ENCODE data around the gene TBX2.

Gene TBX2

DNA sequence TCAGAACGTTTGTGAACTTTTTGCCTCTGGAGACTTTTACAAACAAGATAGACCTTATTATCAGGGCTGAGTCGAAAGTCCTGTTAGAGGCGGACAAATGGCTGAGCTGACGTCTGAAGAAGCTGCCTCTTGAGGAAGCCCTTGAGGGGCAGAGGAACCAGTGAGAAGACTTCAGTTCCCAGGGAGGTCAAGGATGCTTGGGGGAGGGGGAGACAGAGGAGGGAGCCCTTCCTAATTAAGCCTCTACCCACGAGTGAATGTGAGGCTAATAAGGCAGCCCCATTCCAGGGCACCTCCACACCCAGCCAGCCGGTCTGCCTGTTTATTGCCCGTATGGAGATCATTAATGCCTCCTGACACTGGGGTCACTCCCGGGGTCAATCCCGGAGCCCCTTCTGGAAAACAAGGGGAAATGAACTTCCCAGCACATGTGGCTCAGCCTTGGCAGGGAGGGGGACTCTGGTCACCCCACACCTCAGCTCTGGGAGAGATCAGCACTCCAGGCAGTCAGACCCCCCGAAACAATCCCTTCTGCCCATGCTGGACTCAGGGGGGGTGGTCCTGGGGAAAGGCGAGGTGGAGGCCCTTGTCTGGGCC lies 43.3 kb downstream of the TBX2 start:
- Histone ChIP-seq H4K91ac (ENCODE audit: low read depth, low read length) (no peak overlapping the region), H2AFZ (ENCODE audit: insufficient read depth, low read length, poor library complexity) (no peak overlapping the region), H4K12ac (ENCODE audit: low read depth, low read length) (no peak overlapping the region), H3K27me3 (ENCODE audit: insufficient read depth, low read length) (peaks cover 3% of the 10 kb centered on the region), H4K8ac (ENCODE audit: low read depth, low read length) (no peak overlapping the region), H3K4me3 (ENCODE audit: low read depth, low read length) (no peak overlapping the region), H3K14ac (ENCODE audit: low read length) (no peak overlapping the region), H3K4me1 (ENCODE audit: control insufficient read depth in 1 of 2, insufficient read depth in 2 of 2, low read length in 2 of 2) (no peaks in the 10 kb centered on the region), H3K36me3 (ENCODE audit: control insufficient read depth in 1 of 2, insufficient read depth in 2 of 2, low read length in 2 of 2) (no peaks in the 10 kb centered on the region), H3K4me2 (ENCODE audit: low read length) (no peak overlapping the region), H3K9me3 (ENCODE audit: insufficient read depth, low read depth, low read length) (no peaks in the 10 kb centered on the region), H2AK5ac (ENCODE audit: low read length) (no peak overlapping the region), H3K27ac (ENCODE audit: low read depth, low read length) (no peak overlapping the region), H2BK5ac (ENCODE audit: low read depth, low read length, poor library complexity) (no peak overlapping the region), H3K79me2 (ENCODE audit: control insufficient read depth, insufficient read depth, low read length, poor library complexity) (no peaks in the 10 kb centered on the region), H2BK12ac (ENCODE audit: low read length) (no peak overlapping the region), H3K79me1 (ENCODE audit: low read length) (no peaks in the 10 kb centered on the region), H3K18ac (ENCODE audit: low read length) (no peak overlapping the region), H3K23ac (ENCODE audit: low read length) (no peak overlapping the region), H3K4ac (ENCODE audit: low read depth, low read length) (no peak overlapping the region), H2BK120ac (ENCODE audit: insufficient read depth, low read length, poor library complexity) (no peak overlapping the region), H3K9ac (ENCODE audit: low read length) (no peak overlapping the region)
- no CpG with 5 or more reads among the region's 11 CpGs for WGBS (ENCODE audit: extremely low coverage, insufficient coverage, insufficient read length)
- DNase-seq, result no peak

DNA sequence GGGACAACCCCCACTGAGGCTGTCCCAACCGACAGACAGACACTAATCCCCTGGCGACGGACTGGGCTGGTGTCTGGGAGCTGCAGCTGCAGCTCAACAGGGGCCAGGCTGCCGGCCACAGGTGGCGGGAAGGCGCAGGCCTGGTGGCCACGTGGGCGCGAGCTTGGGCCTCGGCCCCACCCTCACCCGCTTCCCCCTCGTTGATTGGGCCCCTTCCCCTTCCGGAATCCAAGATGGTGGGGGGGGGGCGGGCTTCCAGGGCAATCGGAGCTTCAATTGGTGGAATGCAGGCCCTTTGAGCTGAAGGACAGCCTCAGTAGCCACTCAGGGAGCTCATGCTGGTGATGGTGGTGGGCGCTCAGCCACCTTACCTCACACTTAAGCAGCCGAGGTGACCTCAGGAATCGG lies 43.8 kb downstream of the TBX2 start:
- H3K79me1 ChIP-seq (ENCODE audit: low read length), result no peaks in the 10 kb centered on the region
- no peak overlapping the region for H4K12ac ChIP-seq (ENCODE audit: low read depth, low read length)
- no peak overlapping the region for H2AK5ac ChIP-seq (ENCODE audit: low read length)
- no peaks in the 10 kb centered on the region for H3K4me1 ChIP-seq (ENCODE audit: control insufficient read depth in 1 of 2, insufficient read depth in 2 of 2, low read length in 2 of 2)
- H3K79me2 ChIP-seq (ENCODE audit: control insufficient read depth, insufficient read depth, low read length, poor library complexity), result no peaks in the 10 kb centered on the region
- H3K9me3 ChIP-seq (ENCODE audit: insufficient read depth, low read depth, low read length), result no peaks in the 10 kb centered on the region
- H3K4ac ChIP-seq (ENCODE audit: low read depth, low read length), result no peak overlapping the region
- peaks cover 7% of the 10 kb centered on the region for H3K27me3 ChIP-seq (ENCODE audit: insufficient read depth, low read length)
- H2BK120ac ChIP-seq (ENCODE audit: insufficient read depth, low read length, poor library complexity), result no peak overlapping the region
- H3K27ac ChIP-seq (ENCODE audit: low read depth, low read length), result no peak overlapping the region
- H2AFZ ChIP-seq (ENCODE audit: insufficient read depth, low read length, poor library complexity), result no peak overlapping the region
- no peak overlapping the region for H3K4me3 ChIP-seq (ENCODE audit: low read depth, low read length)
- no peak overlapping the region for H2BK5ac ChIP-seq (ENCODE audit: low read depth, low read length, poor library complexity)
- DNase-seq, result peak in 1 of 2 donors; percentile 15
- H3K18ac ChIP-seq (ENCODE audit: low read length), result no peak overlapping the region
- no peak overlapping the region for H3K23ac ChIP-seq (ENCODE audit: low read length)
- H4K91ac ChIP-seq (ENCODE audit: low read depth, low read length), result no peak overlapping the region
- H2BK12ac ChIP-seq (ENCODE audit: low read length), result no peak overlapping the region
- H4K8ac ChIP-seq (ENCODE audit: low read depth, low read length), result no peak overlapping the region
- H3K9ac ChIP-seq (ENCODE audit: low read length), result no peak overlapping the region
- no CpG with 5 or more reads among the region's 18 CpGs for WGBS (ENCODE audit: extremely low coverage, insufficient coverage, insufficient read length)
- H3K4me2 ChIP-seq (ENCODE audit: low read length), result no peak overlapping the region
- no peak overlapping the region for H3K14ac ChIP-seq (ENCODE audit: low read length)
- H3K36me3 ChIP-seq (ENCODE audit: control insufficient read depth in 1 of 2, insufficient read depth in 2 of 2, low read length in 2 of 2), result no peaks in the 10 kb centered on the region

DNA sequence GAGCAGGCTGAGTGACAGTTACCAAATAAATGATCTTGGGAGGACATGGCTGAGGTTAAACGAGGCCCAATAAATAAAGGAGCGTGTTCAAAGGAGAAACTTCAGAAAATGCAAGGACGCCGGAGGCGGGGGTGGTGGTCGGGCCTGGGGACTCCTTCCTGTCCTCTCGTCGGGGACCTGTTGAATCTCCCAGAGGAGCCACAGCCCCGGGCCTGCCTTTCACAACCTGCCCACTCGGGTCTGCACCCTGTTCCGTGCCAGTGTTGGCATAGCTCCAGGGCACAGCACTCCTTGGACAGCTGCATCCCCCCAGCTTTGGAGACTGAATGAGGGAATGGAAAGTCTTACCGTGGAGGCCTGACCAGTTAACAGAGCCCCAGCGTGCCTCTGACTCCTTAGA lies 44.4 kb downstream of the TBX2 start:
- no peak overlapping the region for H3K27ac ChIP-seq (ENCODE audit: low read depth, low read length)
- H4K91ac ChIP-seq (ENCODE audit: low read depth, low read length), result no peak overlapping the region
- H3K4me3 ChIP-seq (ENCODE audit: low read depth, low read length), result no peak overlapping the region
- no peak overlapping the region for H2BK12ac ChIP-seq (ENCODE audit: low read length)
- no peaks in the 10 kb centered on the region for H3K79me1 ChIP-seq (ENCODE audit: low read length)
- H3K4me2 ChIP-seq (ENCODE audit: low read length), result no peak overlapping the region
- no peak overlapping the region for H3K4ac ChIP-seq (ENCODE audit: low read depth, low read length)
- H3K18ac ChIP-seq (ENCODE audit: low read length), result no peak overlapping the region
- no peak overlapping the region for H2BK5ac ChIP-seq (ENCODE audit: low read depth, low read length, poor library complexity)
- H3K4me1 ChIP-seq (ENCODE audit: control insufficient read depth in 1 of 2, insufficient read depth in 2 of 2, low read length in 2 of 2), result no peaks in the 10 kb centered on the region
- no peak overlapping the region for H2BK120ac ChIP-seq (ENCODE audit: insufficient read depth, low read length, poor library complexity)
- no peak for DNase-seq
- H3K23ac ChIP-seq (ENCODE audit: low read length), result no peak overlapping the region
- H3K36me3 ChIP-seq (ENCODE audit: control insufficient read depth in 1 of 2, insufficient read depth in 2 of 2, low read length in 2 of 2), result no peaks in the 10 kb centered on the region
- H3K27me3 ChIP-seq (ENCODE audit: insufficient read depth, low read length), result peaks cover 7% of the 10 kb centered on the region
- H3K9me3 ChIP-seq (ENCODE audit: insufficient read depth, low read depth, low read length), result no peaks in the 10 kb centered on the region
- H2AFZ ChIP-seq (ENCODE audit: insufficient read depth, low read length, poor library complexity), result no peak overlapping the region
- H4K12ac ChIP-seq (ENCODE audit: low read depth, low read length), result no peak overlapping the region
- no peak overlapping the region for H3K9ac ChIP-seq (ENCODE audit: low read length)
- no peak overlapping the region for H2AK5ac ChIP-seq (ENCODE audit: low read length)
- WGBS (ENCODE audit: extremely low coverage, insufficient coverage, insufficient read length), result no CpG with 5 or more reads among the region's 13 CpGs
- H3K14ac ChIP-seq (ENCODE audit: low read length), result no peak overlapping the region
- H4K8ac ChIP-seq (ENCODE audit: low read depth, low read length), result no peak overlapping the region
- H3K79me2 ChIP-seq (ENCODE audit: control insufficient read depth, insufficient read depth, low read length, poor library complexity), result no peaks in the 10 kb centered on the region

DNA sequence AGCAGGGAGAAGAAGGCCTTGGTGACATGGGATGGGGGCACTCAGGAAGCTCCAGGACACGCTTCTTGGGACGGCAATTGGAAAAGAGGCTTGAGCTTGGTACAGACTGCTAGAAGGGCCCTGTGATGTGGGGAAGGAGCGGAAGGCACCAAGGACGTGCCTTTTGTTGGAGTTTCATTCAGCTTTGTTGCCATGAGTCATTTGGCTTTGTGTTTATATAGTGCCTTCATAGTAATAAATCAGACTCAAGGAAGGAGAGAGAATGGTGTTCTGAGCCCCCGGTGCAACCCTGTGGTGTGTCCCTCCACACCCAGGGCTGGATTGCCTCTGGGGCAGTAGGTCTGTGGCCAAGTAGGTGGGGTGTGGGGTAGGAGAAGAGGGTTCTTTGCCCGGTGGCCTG lies 45.2 kb downstream of the TBX2 start:
- DNase-seq, result no peak
- H3K23ac ChIP-seq (ENCODE audit: low read length), result no peak overlapping the region
- H2AK5ac ChIP-seq (ENCODE audit: low read length), result no peak overlapping the region
- H2BK5ac ChIP-seq (ENCODE audit: low read depth, low read length, poor library complexity), result no peak overlapping the region
- H3K9me3 ChIP-seq (ENCODE audit: insufficient read depth, low read depth, low read length), result no peaks in the 10 kb centered on the region
- H3K79me2 ChIP-seq (ENCODE audit: control insufficient read depth, insufficient read depth, low read length, poor library complexity), result no peaks in the 10 kb centered on the region
- H3K14ac ChIP-seq (ENCODE audit: low read length), result no peak overlapping the region
- H3K4me2 ChIP-seq (ENCODE audit: low read length), result no peak overlapping the region
- no peaks in the 10 kb centered on the region for H3K4me1 ChIP-seq (ENCODE audit: control insufficient read depth in 1 of 2, insufficient read depth in 2 of 2, low read length in 2 of 2)
- no CpG with 5 or more reads among the region's 6 CpGs for WGBS (ENCODE audit: extremely low coverage, insufficient coverage, insufficient read length)
- H4K91ac ChIP-seq (ENCODE audit: low read depth, low read length), result no peak overlapping the region
- peaks cover 7% of the 10 kb centered on the region for H3K27me3 ChIP-seq (ENCODE audit: insufficient read depth, low read length)
- H2BK12ac ChIP-seq (ENCODE audit: low read length), result no peak overlapping the region
- H3K4me3 ChIP-seq (ENCODE audit: low read depth, low read length), result no peak overlapping the region
- H3K79me1 ChIP-seq (ENCODE audit: low read length), result no peaks in the 10 kb centered on the region
- H3K36me3 ChIP-seq (ENCODE audit: control insufficient read depth in 1 of 2, insufficient read depth in 2 of 2, low read length in 2 of 2), result no peaks in the 10 kb centered on the region
- H3K27ac ChIP-seq (ENCODE audit: low read depth, low read length), result no peak overlapping the region
- H3K18ac ChIP-seq (ENCODE audit: low read length), result no peak overlapping the region
- H4K8ac ChIP-seq (ENCODE audit: low read depth, low read length), result no peak overlapping the region
- no peak overlapping the region for H3K9ac ChIP-seq (ENCODE audit: low read length)
- H4K12ac ChIP-seq (ENCODE audit: low read depth, low read length), result no peak overlapping the region
- no peak overlapping the region for H2BK120ac ChIP-seq (ENCODE audit: insufficient read depth, low read length, poor library complexity)
- no peak overlapping the region for H2AFZ ChIP-seq (ENCODE audit: insufficient read depth, low read length, poor library complexity)
- no peak overlapping the region for H3K4ac ChIP-seq (ENCODE audit: low read depth, low read length)

Data from trophoblast cell (in vitro differentiated cells and primary cell).